Cerebellar cortex (tissue), 1 donor: ENCODE measurements around the gene EXOC6B.

Experiments used
- DNase-seq: peaks from one replicate; pipeline ENCODE4 v3.0.0-alpha.2; 2015; ENCODE audit warnings: low spot score

Gene EXOC6B

DNA sequence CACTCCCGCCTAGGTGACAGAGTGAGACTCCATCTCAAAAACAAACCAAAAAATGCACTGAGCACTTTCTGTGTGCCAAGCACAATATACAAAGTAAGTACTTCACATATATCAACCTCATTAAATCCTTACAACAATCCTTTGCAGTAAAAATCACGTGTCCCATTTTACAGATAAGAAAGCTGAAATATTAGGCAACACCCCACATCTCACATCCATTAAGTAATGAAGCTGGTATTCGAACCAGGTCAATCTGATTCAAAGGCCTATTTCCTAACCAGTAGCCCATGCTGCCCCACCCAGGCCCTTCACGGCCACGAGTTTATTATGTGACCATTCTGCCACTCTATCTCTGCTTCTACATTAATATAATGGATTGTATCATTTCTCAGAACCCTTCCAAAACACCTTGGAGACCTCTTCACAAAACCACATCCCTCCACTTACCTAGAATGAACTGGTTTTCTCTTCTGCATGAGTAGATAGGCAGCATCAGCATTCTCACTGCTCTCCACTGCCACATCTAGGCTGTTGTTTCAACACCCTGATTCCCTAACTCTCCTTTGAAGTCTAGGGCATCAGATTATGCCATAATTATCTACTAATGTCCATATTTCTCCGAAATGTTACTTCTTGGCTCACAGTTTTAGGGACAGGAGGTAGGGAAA, 3.1 kb upstream of the EXOC6B start:
- DNase-seq, result no peak

DNA sequence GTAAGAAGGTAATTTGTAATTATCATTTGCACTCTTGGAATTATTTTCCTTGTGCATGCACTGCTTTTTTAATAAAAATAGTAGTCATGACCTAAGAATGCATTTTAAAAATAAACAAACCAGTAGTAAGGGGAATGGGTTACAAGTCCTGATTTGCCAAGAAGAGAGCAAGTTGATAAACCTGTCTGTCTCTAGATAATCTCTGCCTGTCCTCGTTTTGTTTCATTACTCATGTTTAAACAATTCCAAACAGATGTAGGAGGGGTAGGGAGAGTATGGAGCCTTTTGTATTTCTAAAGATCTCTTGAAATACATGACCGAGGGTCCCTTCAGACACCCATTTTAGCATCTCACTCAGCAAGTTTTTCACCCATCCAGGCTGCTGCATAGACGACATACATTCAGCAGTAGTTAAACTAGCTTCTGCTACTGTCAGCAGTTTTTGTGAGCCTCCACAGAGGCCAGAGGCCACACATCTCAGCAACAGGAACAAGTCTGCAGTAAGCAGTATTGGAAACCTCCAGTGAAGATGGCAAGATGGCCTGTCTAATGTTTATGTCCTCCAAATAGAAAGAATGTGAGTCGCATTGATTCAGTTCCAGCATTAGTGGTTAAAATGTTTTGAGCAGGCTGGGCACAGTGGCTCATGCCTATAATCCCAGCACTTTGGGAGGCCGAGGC, 2.3 kb upstream of the EXOC6B start:
- no peak for DNase-seq

DNA sequence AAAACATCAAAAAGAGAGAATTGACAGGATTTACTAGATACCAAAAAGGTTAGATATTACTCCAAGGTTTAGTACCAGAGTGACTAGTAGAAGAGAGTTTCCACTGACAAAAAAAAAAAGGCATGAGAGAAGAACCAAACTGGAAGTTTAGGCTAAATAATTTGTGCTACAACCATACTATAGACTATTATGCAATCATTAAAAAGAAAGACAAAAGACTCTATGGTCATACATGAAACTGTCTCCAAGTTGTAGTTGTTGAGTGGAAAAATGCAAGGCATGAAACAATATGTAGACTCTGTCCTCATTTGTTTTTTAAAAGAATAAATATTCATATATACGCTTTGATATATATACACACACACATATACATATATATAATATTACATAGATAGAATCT, 1.7 kb upstream of the EXOC6B start:
- no peak for DNase-seq

- DNase-seq, result no peak
Measured at GRCh38 chr2:72826156-72826477, 284 bp upstream of the EXOC6B start.

- no peak for DNase-seq
Measured at GRCh38 chr2:72824224-72824842, 1.5 kb downstream of the EXOC6B start.

DNA sequence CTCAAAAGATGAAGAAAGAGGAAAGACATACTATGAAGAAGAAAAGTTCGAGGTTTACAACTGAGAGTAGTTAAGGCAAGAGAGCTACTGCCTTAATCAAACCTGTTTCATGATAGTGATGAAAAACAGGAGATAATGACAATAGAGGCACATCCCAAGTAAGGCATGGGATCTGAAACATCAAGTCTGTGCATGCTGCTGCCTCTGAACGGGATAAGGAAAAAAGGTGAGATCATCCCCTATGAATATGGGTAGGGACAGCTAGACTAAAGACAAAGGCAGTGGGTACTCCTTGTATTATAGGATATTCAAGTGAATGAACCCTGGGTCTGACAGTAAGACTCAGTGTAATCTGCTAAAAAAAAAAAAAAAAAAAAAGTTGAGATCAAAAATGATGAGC, 3.0 kb downstream of the EXOC6B start:
- no peak for DNase-seq

DNA sequence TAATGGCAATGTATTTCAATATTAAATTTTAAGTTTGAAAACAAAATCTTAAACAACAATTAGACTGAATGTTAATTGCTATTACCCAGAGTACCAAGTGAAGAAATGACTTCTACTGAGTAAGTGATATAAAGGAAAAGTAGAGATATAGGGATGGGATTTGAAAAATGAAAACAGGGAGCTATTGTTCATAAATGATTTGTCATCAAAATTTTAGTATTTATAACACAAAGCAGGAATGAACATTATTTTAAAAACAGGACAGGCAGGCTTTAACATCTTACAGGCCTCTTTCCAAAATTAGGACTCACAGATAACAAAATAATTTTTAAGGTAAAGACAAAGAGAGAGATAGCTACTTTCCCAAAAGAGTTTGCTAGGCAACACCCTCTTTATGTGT, 3.9 kb downstream of the EXOC6B start:
- no peak for DNase-seq

- DNase-seq, result no peak
Measured at GRCh38 chr2:72821118-72821517, 4.7 kb downstream of the EXOC6B start.

DNA sequence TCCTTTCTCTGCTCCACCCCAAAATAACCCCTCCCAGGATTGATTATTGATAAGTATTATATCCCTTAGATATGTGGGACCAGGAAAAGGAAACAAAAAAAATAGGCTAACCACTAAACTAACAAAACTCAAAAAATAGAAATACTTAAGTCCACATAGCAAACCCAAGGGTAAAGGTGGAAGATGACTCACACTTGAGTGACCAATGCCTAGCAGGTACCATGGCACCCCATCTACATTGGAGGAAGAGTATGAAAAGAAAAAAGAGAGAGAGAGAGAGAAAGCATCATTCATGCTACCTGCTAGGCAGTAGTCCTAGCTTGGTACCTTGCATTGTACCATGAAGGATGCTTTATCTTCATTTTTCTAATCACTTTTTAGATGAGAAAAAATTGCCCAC, 6.3 kb downstream of the EXOC6B start:
- DNase-seq, result no peak

DNA sequence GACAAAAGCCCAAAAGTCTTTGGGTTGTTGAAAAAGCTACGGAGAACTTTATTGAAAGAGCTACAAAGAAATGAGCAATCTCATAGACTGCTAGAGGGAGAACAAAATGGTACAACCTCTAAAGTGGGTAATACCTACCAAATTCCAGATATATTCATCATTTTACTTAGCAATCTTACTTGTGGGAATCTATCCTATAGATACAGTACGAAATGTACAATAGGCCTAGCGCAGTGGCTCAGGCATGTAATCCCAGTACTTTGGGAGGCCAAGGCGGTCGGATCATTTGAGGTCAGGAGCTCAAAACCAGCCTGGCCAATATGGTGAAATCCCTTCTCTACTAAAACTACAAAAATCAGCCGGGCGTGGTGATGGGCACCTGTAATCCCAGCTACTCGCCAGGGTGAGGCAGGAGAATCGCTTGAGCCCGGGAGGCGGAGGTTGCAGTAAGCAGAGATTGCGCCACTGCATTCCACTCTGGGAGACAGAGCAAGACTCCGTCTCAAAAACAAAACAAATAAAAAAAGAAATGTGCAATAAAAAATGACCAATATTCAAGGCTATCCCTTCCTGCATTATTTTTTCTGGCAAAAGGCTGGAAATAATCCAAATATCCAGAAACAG, 10.1 kb downstream of the EXOC6B start:
- no peak for DNase-seq

DNA sequence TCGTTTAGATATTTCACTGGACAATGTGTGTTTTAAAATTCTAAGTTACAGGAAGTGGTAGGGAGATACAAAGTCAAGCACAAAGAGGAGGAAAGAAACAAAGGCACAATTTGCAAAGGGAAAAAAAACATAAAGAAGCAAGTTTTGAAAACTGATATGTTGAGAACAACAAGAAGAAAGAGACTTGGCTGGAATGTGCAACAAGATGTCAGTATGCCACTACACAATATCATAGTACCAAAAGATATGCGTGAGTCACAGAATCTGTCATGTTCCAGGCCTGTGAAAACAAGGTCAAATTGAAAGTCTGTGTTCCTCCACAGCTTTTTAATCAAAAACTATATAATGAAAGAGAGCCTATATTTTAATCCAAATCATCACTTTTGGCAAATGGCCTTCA, 12.0 kb downstream of the EXOC6B start:
- no peak for DNase-seq

- no peak for DNase-seq
Measured at GRCh38 chr2:72810165-72810564, 15.7 kb downstream of the EXOC6B start.

DNA sequence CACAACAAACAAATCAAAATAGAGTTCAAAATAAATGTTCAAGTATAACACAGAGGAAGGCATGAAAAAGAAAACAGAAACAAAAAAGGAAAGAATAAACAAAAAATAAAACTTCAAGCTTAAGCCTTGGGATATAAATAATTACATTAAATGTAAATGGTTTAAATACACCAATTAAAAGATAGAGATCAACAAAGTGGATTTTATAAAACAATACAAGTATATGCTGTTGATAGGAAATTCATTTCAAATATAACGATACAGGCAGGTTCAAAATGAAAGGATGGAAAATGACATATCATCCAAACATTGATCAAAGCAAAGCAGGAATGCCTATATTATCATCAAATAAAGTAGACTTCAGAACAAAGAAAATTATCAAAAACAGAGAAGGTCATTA, 16.7 kb downstream of the EXOC6B start:
- DNase-seq, result no peak

DNA sequence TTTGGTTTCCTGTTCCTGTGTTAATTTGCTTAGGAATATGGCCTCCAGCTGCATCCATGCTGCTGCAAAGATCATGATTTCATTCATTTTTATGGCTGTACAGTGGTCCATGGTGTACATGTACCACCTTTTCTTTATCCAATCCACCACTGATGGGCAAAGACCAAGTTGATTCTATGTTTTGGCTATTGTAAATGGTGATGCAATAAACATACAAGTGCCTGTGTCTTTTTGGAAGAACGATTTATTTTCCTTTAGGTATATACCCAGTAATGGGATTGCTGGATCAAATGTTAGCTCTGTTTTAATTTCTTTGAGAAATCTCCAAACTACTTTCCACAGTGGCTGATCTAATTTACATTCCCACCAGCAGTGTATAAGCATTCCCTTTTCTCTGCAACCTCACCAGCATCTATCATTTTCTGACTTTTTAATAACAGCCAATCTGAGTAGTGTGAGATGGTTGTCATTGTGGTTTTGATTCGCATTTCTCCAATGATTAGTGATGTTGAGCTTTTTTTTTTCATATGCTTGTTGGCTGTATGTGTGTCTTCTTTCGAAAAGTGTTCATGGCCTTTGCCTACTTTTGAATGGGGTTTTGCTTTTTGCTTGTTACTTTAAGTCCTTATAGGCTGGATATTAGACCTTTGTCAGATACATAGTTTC, 19.4 kb downstream of the EXOC6B start:
- DNase-seq, result no peak

- DNase-seq, result no peak
Measured at GRCh38 chr2:72803626-72804320, 22.1 kb downstream of the EXOC6B start.

- no peak for DNase-seq
Measured at GRCh38 chr2:72803151-72803550, 22.7 kb downstream of the EXOC6B start.

DNA sequence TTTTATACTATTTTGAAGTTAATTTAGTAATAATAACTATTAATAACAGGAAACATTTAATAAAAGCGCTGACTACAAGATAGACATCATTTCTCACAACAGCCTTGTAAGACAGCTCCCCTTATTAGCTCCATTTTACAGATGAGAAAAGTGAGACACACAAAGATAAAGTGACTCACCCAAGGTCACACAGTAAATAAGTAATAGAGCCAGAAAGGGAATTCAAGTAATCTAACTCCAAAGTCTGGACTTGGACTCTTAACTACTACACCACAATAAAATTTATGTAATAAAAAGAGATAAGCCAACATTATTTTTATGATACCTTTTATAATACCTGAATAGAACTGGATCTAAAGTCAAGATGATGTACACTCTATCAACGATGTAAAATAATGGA, 25.3 kb downstream of the EXOC6B start:
- no peak for DNase-seq

DNA sequence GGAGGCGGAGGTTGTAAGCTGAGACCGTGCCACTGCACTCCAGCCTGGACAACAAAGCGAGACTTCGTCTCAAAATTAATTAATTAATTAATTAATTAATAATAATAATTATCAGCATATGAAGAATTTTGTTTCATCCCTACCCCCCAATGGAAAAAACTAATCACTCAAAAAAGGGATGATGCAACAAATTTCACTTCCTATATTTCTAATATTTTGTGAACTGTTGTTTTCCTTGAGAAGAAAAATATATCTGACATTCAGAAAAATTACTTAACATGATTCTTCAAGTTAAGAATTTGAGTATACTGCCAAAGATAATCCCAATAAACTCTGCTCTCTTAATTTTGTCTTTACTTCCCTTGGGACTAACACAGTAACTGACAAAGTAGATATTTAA, 28.1 kb downstream of the EXOC6B start:
- no peak for DNase-seq

DNA sequence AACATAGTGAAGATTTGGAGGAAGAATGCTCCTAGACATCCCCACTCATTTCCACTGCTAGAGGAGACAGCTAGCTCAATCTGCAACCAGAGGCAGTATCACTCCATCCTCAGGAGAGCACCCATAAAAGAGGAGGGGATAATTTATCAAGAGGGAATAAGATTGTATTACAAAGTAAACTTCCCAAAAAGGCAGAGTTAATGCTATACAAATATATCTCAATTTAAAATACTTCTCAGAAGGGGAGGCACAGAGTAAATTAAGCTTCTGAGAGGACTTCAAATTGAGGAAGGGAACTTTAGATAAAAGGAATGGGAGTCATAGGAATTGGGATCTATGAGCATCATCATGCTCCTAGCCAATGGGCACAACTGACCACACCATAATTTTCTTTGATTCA, 29.1 kb downstream of the EXOC6B start:
- no peak for DNase-seq

GRCh38 chr2:72794572-72794971, 31.3 kb downstream of the EXOC6B start:
- no peak for DNase-seq

DNA sequence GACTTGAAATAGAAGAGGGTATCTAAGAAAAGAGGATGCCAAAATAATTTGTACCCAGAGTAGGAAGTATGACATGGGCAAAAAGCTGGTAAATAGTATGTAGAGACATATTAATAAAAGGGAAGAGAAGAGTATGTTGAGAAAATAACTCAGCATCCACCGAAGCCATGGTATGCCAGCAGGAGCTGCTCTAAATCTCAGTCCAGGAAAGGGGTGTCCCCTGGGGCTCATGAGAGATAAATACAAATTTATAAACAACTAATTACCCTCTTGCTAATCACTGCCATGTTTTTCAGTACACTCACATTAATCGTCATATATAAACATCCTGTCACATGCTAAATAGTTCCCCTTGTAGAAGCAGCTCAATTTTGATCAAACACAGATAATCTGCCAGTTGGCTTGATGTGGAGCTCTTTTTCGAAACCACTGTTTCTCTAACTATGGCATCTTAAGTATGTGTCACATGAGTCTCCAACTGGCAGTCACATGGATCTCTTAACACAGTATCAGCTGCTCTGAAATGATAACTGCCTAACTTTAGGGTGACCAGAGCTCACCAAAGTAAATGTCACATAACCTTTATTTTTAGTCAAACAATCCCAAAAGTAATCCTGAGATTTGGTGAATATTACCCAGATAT, 31.9 kb downstream of the EXOC6B start:
- DNase-seq, result no peak

DNA sequence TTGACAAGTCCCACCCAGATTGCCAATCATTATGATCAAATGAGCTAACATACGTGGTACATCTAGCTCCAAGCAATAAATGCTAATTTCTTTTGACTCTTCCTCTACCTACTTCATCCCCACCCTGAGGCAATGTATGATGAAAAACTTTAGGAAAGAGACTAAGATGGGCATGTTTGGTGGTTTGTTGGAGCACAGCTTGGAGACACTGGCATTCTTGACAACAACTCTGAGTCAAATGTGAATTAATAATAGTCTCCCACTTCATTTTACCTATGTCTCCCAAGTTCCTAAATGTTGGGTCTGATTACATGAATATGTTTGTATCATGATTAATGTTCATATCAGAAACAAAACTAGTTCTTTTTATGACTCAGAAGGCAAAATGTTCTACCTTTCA, 36.6 kb downstream of the EXOC6B start:
- no peak for DNase-seq
